SK-N-SH (cell line): ENCODE data around the gene SAMD14. TPM values are rescaled to one million over a fixed set of nuclear protein-coding genes. Genes with fewer than 3 reads are reported as not detected.

ENCODE experiments used
- CTCF ChIA-PET: fragments of 300-600, 350-600 bp; formaldehyde crosslinking; extraction: SDS; loops from one replicate; lab custom pipeline; 2021; lab: Yijun Ruan, JAX
- POLR2A ChIA-PET: fragments of 350-600 bp; sonication (Branson Sonifier 250); formaldehyde crosslinking; extraction: SDS; loops from one replicate; lab custom pipeline; 2020; ENCODE audit warnings: antibody characterized with exemption, inconsistent platforms; lab: Yijun Ruan, JAX
- DNase-seq: peaks from one replicate; pipeline ENCODE4 v3.0.0; 2012
- H2AFZ ChIP-seq: fragments of 200-600 bp; sonication (generic); 2 replicates; pipeline ENCODE4 v1.8.1; 2016; ENCODE audit warnings: antibody characterized with exemption, mild to moderate bottlenecking, low read depth
- H3F3A ChIP-seq: fragments of 200-600 bp; sonication (generic); replicated peaks from 2 replicates; pipeline ENCODE3; 2016; ENCODE audit warnings: antibody characterized with exemption, mild to moderate bottlenecking; ENCODE audit not compliant: insufficient read depth
- H3K27ac ChIP-seq, 2 experiments: fragments of 200-500 bp in 1 of 2; fragments of 200-600 bp in 1 of 2; sonication (Bioruptor generic) in 1 of 2; sonication (generic), shearing (Covaris generic) in 1 of 2; 2 replicates each; pipeline versions ENCODE4 v1.5.1 to v1.6.1; 2014 to 2016; ENCODE audit warnings: low read depth in 2 of 2, inconsistent platforms in 1 of 2, low read length in 1 of 2, mild to moderate bottlenecking in 1 of 2, mixed read lengths in 1 of 2
- H3K27me3 ChIP-seq: fragments of 200-600 bp; sonication (generic), shearing (Covaris generic); 2 replicates; pipeline ENCODE4 v1.6.1; 2016; ENCODE audit warnings: mixed run types; ENCODE audit not compliant: insufficient read depth
- H3K36me3 ChIP-seq, 2 experiments: fragments of 200-500 bp in 1 of 2; fragments of 200-600 bp in 1 of 2; sonication (Bioruptor generic) in 1 of 2; sonication (generic) in 1 of 2; replicated peaks in 1 of 2; 2 replicates each; pipeline versions ENCODE3 to v1.5.1; 2014 to 2016; ENCODE audit warnings: low read length in 1 of 2, mild to moderate bottlenecking in 1 of 2; ENCODE audit not compliant: insufficient read depth in 2 of 2, control insufficient read depth in 1 of 2
- H3K4me1 ChIP-seq, 2 experiments: fragments of 200-500 bp in 1 of 2; fragments of 200-600 bp in 1 of 2; sonication (Bioruptor generic) in 1 of 2; sonication (generic), shearing (Covaris generic) in 1 of 2; 2 replicates each; pipeline versions ENCODE4 v1.5.1 to v1.6.1; 2014 to 2016; ENCODE audit warnings: low read depth in 1 of 2, low read length in 1 of 2, mixed run types in 1 of 2; ENCODE audit not compliant: insufficient read depth in 2 of 2, control insufficient read depth in 1 of 2
- H3K4me2 ChIP-seq: fragments of 200-600 bp; sonication (generic), shearing (Covaris generic); 2 replicates; pipeline ENCODE4 v1.6.1; 2017; ENCODE audit warnings: mixed run types
- H3K4me3 ChIP-seq, 2 experiments: fragments of 200-500 bp in 1 of 2; fragments of 200-600 bp in 1 of 2; sonication (Bioruptor generic) in 1 of 2; sonication (generic), shearing (Covaris generic) in 1 of 2; 2 replicates each; pipeline versions ENCODE4 v1.5.1 to v1.8.1; 2014 to 2016; ENCODE audit warnings: low read depth in 2 of 2, inconsistent platforms in 1 of 2, low read length in 1 of 2, mild to moderate bottlenecking in 1 of 2, mixed read lengths in 1 of 2, moderate library complexity in 1 of 2
- H3K79me2 ChIP-seq: fragments of 200-600 bp; sonication (generic); 2 replicates; pipeline ENCODE4 v1.8.1; 2017; ENCODE audit warnings: mild to moderate bottlenecking; ENCODE audit not compliant: insufficient read depth
- H3K9ac ChIP-seq: fragments of 200-600 bp; sonication (generic); 2 replicates; pipeline ENCODE4 v1.6.1; 2017; ENCODE audit warnings: mixed run types
- H3K9me2 ChIP-seq: fragments of 200-600 bp; sonication (generic); 2 replicates; pipeline ENCODE4 v1.6.1; 2017; ENCODE audit warnings: mixed run types
- H3K9me3 ChIP-seq: fragments of 200-600 bp; sonication (generic); 2 replicates; pipeline ENCODE4 v1.6.1; 2017; ENCODE audit warnings: mixed run types, mild to moderate bottlenecking, moderate library complexity
- H4K20me1 ChIP-seq: fragments of 200-600 bp; sonication (generic); 2 replicates; pipeline ENCODE4 v1.6.1; 2017; ENCODE audit warnings: mild to moderate bottlenecking, mixed run types; ENCODE audit not compliant: insufficient read depth
- CTCF ChIP-seq: fragments of 200-600 bp; sonication (generic); IDR thresholded peaks from 2 replicates; pipeline ENCODE4 v1.6.1; 2017; ENCODE audit warnings: antibody characterized with exemption, mild to moderate bottlenecking, moderate library complexity
- EZH2phosphoT487 ChIP-seq: fragments of 200-600 bp; sonication (generic); IDR thresholded peaks from 2 replicates; pipeline ENCODE4 v1.6.1; 2017; ENCODE audit warnings: low read depth, mixed run types, mild to moderate bottlenecking, antibody characterized with exemption, moderate library complexity, borderline replicate concordance
- JUND ChIP-seq: IDR thresholded peaks from 2 replicates; pipeline ENCODE4 v1.4.0; 2012
- NRF1 ChIP-seq: IDR thresholded peaks from 2 replicates; pipeline ENCODE4 v1.6.1; 2012; ENCODE audit warnings: low read depth, mild to moderate bottlenecking, low read length
- RAD21 ChIP-seq: IDR thresholded peaks from 2 replicates; pipeline ENCODE4 v1.6.1; 2012; ENCODE audit warnings: mild to moderate bottlenecking, low read length
- TEAD4 ChIP-seq: IDR thresholded peaks from 2 replicates; pipeline ENCODE4 v1.4.0; 2012; ENCODE audit warnings: mild to moderate bottlenecking, borderline replicate concordance; ENCODE audit not compliant: insufficient read depth
- YY1 ChIP-seq: IDR thresholded peaks from 2 replicates; pipeline ENCODE4 v1.4.0; 2012; ENCODE audit warnings: low read depth, mild to moderate bottlenecking
- ZBTB33 ChIP-seq: IDR thresholded peaks from 2 replicates; pipeline ENCODE4 v1.4.0; 2012; ENCODE audit warnings: low read depth, borderline replicate concordance
- WGBS: methylation state at CpG from one replicate; pipeline ENCODE4 v1.1.6; 2017; ENCODE audit warnings: low lambda C conversion rate; 5-methylcytosine and 5-hydroxymethylcytosine counted together
- polyA plus RNA-seq, 3 experiments: library from polyadenylated mRNA; depleted of rRNA; stranded (reverse); fragments of >200 nt; gene quantifications; 2 replicates each; pipeline ENCODE4 v1.2.3, GENCODE V29; 2012
- TF ChIP-seq, protein P1 (sequence below): IDR thresholded peaks from 2 replicates; pipeline ENCODE4 v1.4.0; 2012; ENCODE audit warnings: low read depth, borderline replicate concordance

The SAMD14 gene
- polyA plus RNA-seq, 1 of the 3 experiments (the other 2 are of a cell fraction), result 3.4 TPM

- POLR2A ChIA-PET, result interaction anchor here (0.6 kb wide), 1 partner anchor 11 kb away, joined by 3 read pairs; no protein-coding TSS in a partner anchor
Observed at GRCh38 chr17:50118076-50118827, 11.7 kb downstream of the SAMD14 start.

DNA sequence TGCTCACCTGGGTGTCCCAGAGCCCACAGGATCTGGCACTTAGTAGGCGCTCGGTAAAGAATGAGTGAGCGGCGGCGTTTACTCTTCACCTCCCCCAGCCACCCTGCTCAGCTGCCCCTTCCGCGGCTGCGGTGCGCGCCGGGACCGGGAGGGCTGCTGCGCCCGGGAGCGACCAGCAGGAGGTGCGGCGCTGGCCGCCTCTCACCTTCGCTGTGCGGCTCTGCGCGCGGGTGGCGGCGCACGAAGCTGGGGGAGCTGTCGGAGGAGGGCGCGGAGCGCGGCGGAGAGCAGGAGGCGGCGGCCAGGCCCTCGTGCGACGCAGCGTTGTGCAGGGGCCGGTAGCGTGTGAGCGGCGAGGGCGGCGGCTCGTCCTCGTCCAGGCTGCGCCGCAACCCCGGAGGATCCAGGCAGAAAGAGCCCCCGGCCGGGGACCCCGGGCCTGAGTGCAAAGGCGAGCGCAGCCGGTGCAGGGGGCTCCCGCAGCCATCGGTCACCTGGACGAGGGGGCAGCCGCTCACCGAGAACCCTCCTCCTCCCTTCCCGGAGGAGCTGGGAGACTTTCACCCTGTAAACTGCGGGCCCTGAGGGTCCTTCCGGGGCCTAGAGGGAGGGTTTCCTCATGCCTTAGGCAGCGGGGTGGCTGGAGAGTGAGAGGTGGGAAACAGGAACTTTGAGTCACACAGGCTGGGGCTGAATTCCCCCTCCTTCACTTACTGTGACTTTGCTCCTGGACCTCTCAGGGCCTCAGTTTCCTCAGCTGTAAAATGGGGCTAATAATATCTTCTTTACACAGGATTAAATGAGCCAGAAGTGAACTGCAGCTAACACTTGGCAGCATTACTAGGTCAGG is 12.5 kb downstream of the SAMD14 start:
- no peaks in the 10 kb centered on the region for H3K9me3 ChIP-seq
- DNase-seq, result no peak
- no peak overlapping the region for H3K27ac ChIP-seq
- POLR2A ChIA-PET, result no interaction called here
- CTCF ChIA-PET, result interaction anchor here (0.6 to 16.3 kb wide), 10 partner anchors 10 to 266 kb away, joined by 3 to 297 read pairs (median 4); partner anchors contain the start of genes COL1A1, PDK2 and SAMD14
- no peak overlapping the region for H3K4me2 ChIP-seq
- TF ChIP-seq RAD21, result no peak
- TF ChIP-seq NRF1, result no peak
- no peak for TF ChIP-seq EZH2phosphoT487
- TF ChIP-seq CTCF, result peak; percentile 30; the same call in 1 of the 2 replicates
- TF ChIP-seq TEAD4, result no peak
- no peaks in the 10 kb centered on the region for H3F3A ChIP-seq
- H3K27me3 ChIP-seq, result no peaks in the 10 kb centered on the region
- H3K9ac ChIP-seq, result no peak overlapping the region
- H3K9me2 ChIP-seq, result no peaks in the 10 kb centered on the region
- H3K4me1 ChIP-seq, result peaks cover 0 to 3% of the 10 kb centered on the region in 2 experiments; a peak in 1 of 4 replicates
- no peaks in the 10 kb centered on the region for H4K20me1 ChIP-seq
- no peaks in the 10 kb centered on the region for H3K79me2 ChIP-seq
- H3K36me3 ChIP-seq, result no peaks in the 10 kb centered on the region
- WGBS, result 78% methylated on average over 64 of the region's 64 CpGs
- no peak overlapping the region; a peak in 1 of 4 replicates for H3K4me3 ChIP-seq
- H2AFZ ChIP-seq, result no peak overlapping the region

More at GRCh38 chr17:50118076-50118827, 11.7 kb downstream of the SAMD14 start:
- H3K4me1 ChIP-seq, result no peaks in the 10 kb centered on the region; a peak in 1 of 4 replicates
- no peaks in the 10 kb centered on the region for H3K9me3 ChIP-seq
- DNase-seq, result no peak
- CTCF ChIA-PET, result interaction anchor here (0.6 to 16.3 kb wide), 12 partner anchors 9 to 178 kb away, joined by 3 to 297 read pairs (median 3); partner anchors contain the start of genes PDK2 and SAMD14
- H3K9ac ChIP-seq, result no peak overlapping the region
- no peak overlapping the region for H2AFZ ChIP-seq
- no peak overlapping the region for H3K27ac ChIP-seq
- H4K20me1 ChIP-seq, result no peaks in the 10 kb centered on the region
- no peaks in the 10 kb centered on the region for H3K36me3 ChIP-seq
- H3K79me2 ChIP-seq, result no peaks in the 10 kb centered on the region
- no peak overlapping the region for H3K4me2 ChIP-seq
- no peak overlapping the region for H3K4me3 ChIP-seq
- WGBS, result 88% methylated on average over 23 of the region's 23 CpGs
- H3K27me3 ChIP-seq, result no peaks in the 10 kb centered on the region
- H3K9me2 ChIP-seq, result no peaks in the 10 kb centered on the region
- TF ChIP-seq, protein P1, sequence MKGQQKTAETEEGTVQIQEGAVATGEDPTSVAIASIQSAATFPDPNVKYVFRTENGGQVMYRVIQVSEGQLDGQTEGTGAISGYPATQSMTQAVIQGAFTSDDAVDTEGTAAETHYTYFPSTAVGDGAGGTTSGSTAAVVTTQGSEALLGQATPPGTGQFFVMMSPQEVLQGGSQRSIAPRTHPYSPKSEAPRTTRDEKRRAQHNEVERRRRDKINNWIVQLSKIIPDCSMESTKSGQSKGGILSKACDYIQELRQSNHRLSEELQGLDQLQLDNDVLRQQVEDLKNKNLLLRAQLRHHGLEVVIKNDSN, result no peak
- TF ChIP-seq NRF1 (no peak), JUND (no peak), EZH2phosphoT487 (no peak), ZBTB33 (no peak), YY1 (no peak)
- no peaks in the 10 kb centered on the region for H3F3A ChIP-seq
